Neural cell (in vitro differentiated cells): ENCODE results near the gene NUDCD2. TPM values are rescaled to one million over a fixed set of nuclear protein-coding genes. Genes with fewer than 3 reads are reported as not detected.

ENCODE experiments used
- H2AFZ ChIP-seq: fragments of 200-600, 300-800 bp; sonication (generic), shearing (Covaris generic); 2 replicates; pipeline ENCODE4 v1.6.0; 2014; ENCODE audit warnings: low read depth, mild to moderate bottlenecking, antibody characterized with exemption, low read length, moderate library complexity
- H3F3A ChIP-seq: fragments of 200-600 bp; shearing (Covaris generic); 2 replicates; pipeline ENCODE4 v1.6.1; 2016; ENCODE audit warnings: mild to moderate bottlenecking, moderate library complexity, mixed read lengths, antibody characterized with exemption, low read length; ENCODE audit not compliant: insufficient read depth, poor library complexity, severe bottlenecking
- H3K27ac ChIP-seq: fragments of 200-600, 300-800 bp; sonication (generic), shearing (Covaris generic); 2 replicates; pipeline ENCODE4 v1.5.1; 2014; ENCODE audit warnings: mild to moderate bottlenecking, low read length, moderate library complexity
- H3K27me3 ChIP-seq: fragments of 300-800, 200-600 bp; sonication (generic), shearing (Covaris generic); 2 replicates; pipeline ENCODE4 v1.6.0; 2014; ENCODE audit warnings: mild to moderate bottlenecking, low read depth, low read length, moderate library complexity; ENCODE audit not compliant: insufficient read depth
- H3K36me3 ChIP-seq: fragments of 300-800, 200-600 bp; sonication (generic), shearing (Covaris generic); 2 replicates; pipeline ENCODE4 v1.5.1; 2014; ENCODE audit warnings: mild to moderate bottlenecking, antibody characterized with exemption, low read length, moderate library complexity; ENCODE audit not compliant: insufficient read depth
- H3K4me2 ChIP-seq: fragments of 300-800, 200-600 bp; sonication (generic), shearing (Covaris generic); 2 replicates; pipeline ENCODE4 v1.6.0; 2014; ENCODE audit warnings: mild to moderate bottlenecking, low read length
- H3K4me3 ChIP-seq: fragments of 300-800, 200-600 bp; sonication (generic), shearing (Covaris generic); 2 replicates; pipeline ENCODE4 v1.5.1; 2014; ENCODE audit warnings: mild to moderate bottlenecking, low read length, moderate library complexity
- H3K79me2 ChIP-seq: fragments of 200-600 bp; shearing (Covaris generic); replicated peaks from 2 replicates; pipeline ENCODE4 v1.6.0; 2014; ENCODE audit warnings: mild to moderate bottlenecking, low read length, moderate library complexity; ENCODE audit not compliant: insufficient read depth
- H3K9ac ChIP-seq: fragments of 300-800, 200-600 bp; sonication (generic), shearing (Covaris generic); 2 replicates; pipeline ENCODE4 v1.6.1; 2016; ENCODE audit warnings: mild to moderate bottlenecking, low read length, mixed read lengths
- H3K9me2 ChIP-seq: fragments of 200-600 bp; shearing (Covaris generic); 2 replicates; pipeline ENCODE4 v1.6.1; 2016; ENCODE audit warnings: mild to moderate bottlenecking, low read length, mixed read lengths; ENCODE audit not compliant: insufficient read depth
- H3K9me3 ChIP-seq: fragments of 200-600, 300-800 bp; sonication (generic), shearing (Covaris generic); 2 replicates; pipeline ENCODE4 v1.6.1; 2016; ENCODE audit warnings: mild to moderate bottlenecking, mixed run types, low read length, moderate library complexity, mixed read lengths
- H4K20me1 ChIP-seq: fragments of 200-600 bp; shearing (Covaris generic); 2 replicates; pipeline ENCODE4 v1.6.1; 2016; ENCODE audit warnings: mild to moderate bottlenecking, mixed run types; ENCODE audit not compliant: insufficient read depth
- CTCF ChIP-seq: fragments of 450-650 bp; IDR thresholded peaks from 2 replicates; pipeline ENCODE4 v1.5.1; 2014; ENCODE audit warnings: antibody characterized with exemption, mild to moderate bottlenecking, moderate library complexity; ENCODE audit not compliant: poor library complexity, severe bottlenecking
- EP300 ChIP-seq: fragments of 450-650 bp; conservative IDR thresholded peaks from 2 replicates; pipeline ENCODE4 v1.6.1; 2014; ENCODE audit warnings: antibody characterized with exemption, mild to moderate bottlenecking, moderate library complexity; ENCODE audit not compliant: poor library complexity, severe bottlenecking
- EZH2 ChIP-seq: fragments of 200-600, 300-800 bp; shearing (Covaris generic), sonication (generic); IDR thresholded peaks from 2 replicates; pipeline ENCODE4 v1.6.1; 2014; ENCODE audit warnings: antibody characterized with exemption, low read length, borderline replicate concordance, mild to moderate bottlenecking; ENCODE audit not compliant: insufficient read depth, poor library complexity, severe bottlenecking
- MXI1 ChIP-seq: fragments of 450-650 bp; conservative IDR thresholded peaks from 2 replicates; pipeline ENCODE4 v1.6.1; 2014; ENCODE audit warnings: antibody characterized with exemption, mild to moderate bottlenecking; ENCODE audit not compliant: poor library complexity, severe bottlenecking
- POLR2AphosphoS5 ChIP-seq: IDR thresholded peaks from 2 replicates; pipeline ENCODE4 v1.6.1; 2012
- RAD21 ChIP-seq: fragments of 450-650 bp; conservative IDR thresholded peaks from 2 replicates; pipeline ENCODE4 v1.6.1; 2014; ENCODE audit warnings: antibody characterized with exemption, mild to moderate bottlenecking, moderate library complexity
- REST ChIP-seq: IDR thresholded peaks from 2 replicates; pipeline ENCODE4 v1.6.1; 2012; ENCODE audit warnings: borderline replicate concordance
- SMC3 ChIP-seq: fragments of 450-650 bp; conservative IDR thresholded peaks from 2 replicates; pipeline ENCODE4 v1.6.1; 2014; ENCODE audit warnings: antibody characterized with exemption, mild to moderate bottlenecking, moderate library complexity; ENCODE audit not compliant: poor library complexity
- TAF1 ChIP-seq: IDR thresholded peaks from 2 replicates; pipeline ENCODE4 v1.6.1; 2012; ENCODE audit warnings: low read depth
- polyA plus RNA-seq: library from polyadenylated mRNA; depleted of rRNA; stranded (reverse); fragments of >200 nt; gene quantifications from 2 replicates; pipeline ENCODE4 v1.2.3, GENCODE V29; 2014

The NUDCD2 gene
- polyA plus RNA-seq, 1 donor from 2014 or later = 17.7 TPM

- Histone ChIP-seq H2AFZ (no peak overlapping the region), H3K4me2 (no peak overlapping the region), H3K79me2 (no peaks in the 10 kb centered on the region), H3K9me3 (no peaks in the 10 kb centered on the region), H3K27me3 (no peaks in the 10 kb centered on the region), H3K27ac (no peak overlapping the region), H3K4me3 (no peak overlapping the region), H4K20me1 (no peaks in the 10 kb centered on the region), H3F3A (no peaks in the 10 kb centered on the region), H3K9me2 (no peaks in the 10 kb centered on the region), H3K9ac (no peak overlapping the region), H3K36me3 (no peaks in the 10 kb centered on the region)
- no peak for TF ChIP-seq POLR2AphosphoS5
- no peak for TF ChIP-seq TAF1
- no peak for TF ChIP-seq REST
- TF ChIP-seq MXI1 = no peak
- no peak for TF ChIP-seq EP300
- TF ChIP-seq CTCF = no peak
- TF ChIP-seq EZH2 = no peak
- no peak for TF ChIP-seq RAD21
- no peak for TF ChIP-seq SMC3
Measured at GRCh38 chr5:163475411-163475810, 15.5 kb upstream of the NUDCD2 start.

GRCh38 chr5:163473635-163474243 lies 13.8 kb upstream of the NUDCD2 start:
- Histone ChIP-seq H3K9me3 (no peaks in the 10 kb centered on the region), H3K36me3 (no peaks in the 10 kb centered on the region), H3K79me2 (no peaks in the 10 kb centered on the region), H3K4me2 (no peak overlapping the region), H3F3A (no peaks in the 10 kb centered on the region), H3K4me3 (no peak overlapping the region), H4K20me1 (no peaks in the 10 kb centered on the region), H3K27me3 (no peaks in the 10 kb centered on the region), H3K9ac (no peak overlapping the region), H3K27ac (no peak overlapping the region), H2AFZ (no peak overlapping the region), H3K9me2 (no peaks in the 10 kb centered on the region)
- TF ChIP-seq EZH2 = no peak
- TF ChIP-seq SMC3 = peak; percentile 51
- peak; percentile 64 for TF ChIP-seq CTCF
- no peak for TF ChIP-seq TAF1
- TF ChIP-seq RAD21 = peak; percentile 35
- TF ChIP-seq POLR2AphosphoS5 = no peak
- TF ChIP-seq EP300 = no peak
- no peak for TF ChIP-seq MXI1
